Astrocyte (in vitro differentiated cells and primary cell): ENCODE measurements around the gene EYS. TPM values are rescaled to one million over a fixed set of nuclear protein-coding genes. Genes with fewer than 3 reads are reported as not detected.

Source experiments
- DNase-seq: peaks from one replicate; pipeline ENCODE4 v3.0.0-alpha.2; 2010; ENCODE audit warnings: low read depth
- FAIRE-seq: peaks from 2 replicates; lab custom pipeline; 2011; peaks lifted over from hg19 to GRCh38; lab: Jason Lieb, UNC
- H2AFZ ChIP-seq: 2 replicates; pipeline ENCODE4 v1.6.0; 2012; ENCODE audit warnings: low read depth, low read length, inconsistent platforms
- H3K27ac ChIP-seq: 2 replicates; pipeline ENCODE4 v1.5.1; 2011; ENCODE audit warnings: low read depth, low read length, inconsistent platforms
- H3K27me3 ChIP-seq: 2 replicates; pipeline ENCODE4 v1.6.0; 2011; ENCODE audit warnings: low read length, inconsistent platforms; ENCODE audit not compliant: insufficient read depth
- H3K36me3 ChIP-seq: 2 replicates; pipeline ENCODE4 v1.5.1; 2011; ENCODE audit warnings: low read length, inconsistent platforms; ENCODE audit not compliant: insufficient read depth
- H3K4me1 ChIP-seq: 2 replicates; pipeline ENCODE4 v1.5.1; 2011; ENCODE audit warnings: low read length, inconsistent platforms; ENCODE audit not compliant: insufficient read depth
- H3K4me2 ChIP-seq: 2 replicates; pipeline ENCODE4 v1.6.0; 2012; ENCODE audit warnings: low read length, inconsistent platforms
- H3K4me3 ChIP-seq: 2 replicates; pipeline ENCODE4 v1.5.1; 2011; ENCODE audit warnings: low read depth, mild to moderate bottlenecking, low read length, inconsistent platforms; ENCODE audit not compliant: insufficient read depth
- H3K79me2 ChIP-seq: 2 replicates; pipeline ENCODE4 v1.6.0; 2012; ENCODE audit warnings: mild to moderate bottlenecking, low read length, inconsistent platforms; ENCODE audit not compliant: insufficient read depth
- H3K9ac ChIP-seq: 2 replicates; pipeline ENCODE4 v1.6.0; 2012; ENCODE audit warnings: mild to moderate bottlenecking, low read length, inconsistent platforms
- H3K9me3 ChIP-seq: 2 replicates; pipeline ENCODE4 v1.5.1; 2012; ENCODE audit warnings: low read depth, mild to moderate bottlenecking, low read length, inconsistent platforms; ENCODE audit not compliant: insufficient read depth
- H4K20me1 ChIP-seq: 2 replicates; pipeline ENCODE4 v1.6.0; 2012; ENCODE audit warnings: low read length, inconsistent platforms; ENCODE audit not compliant: insufficient read depth
- H3K27ac Mint-ChIP-seq: one replicate; pipeline ENCODE4 v1.8.0; 2021; ENCODE audit warnings: mild to moderate bottlenecking, mixed read lengths; ENCODE audit not compliant: unreplicated experiment
- H3K27me3 Mint-ChIP-seq: one replicate; pipeline ENCODE4 v1.8.0; 2021; ENCODE audit warnings: low read depth, mixed read lengths; ENCODE audit not compliant: unreplicated experiment
- H3K36me3 Mint-ChIP-seq: one replicate; pipeline ENCODE4 v1.8.0; 2021; ENCODE audit warnings: low read depth, mixed read lengths; ENCODE audit not compliant: unreplicated experiment
- H3K4me1 Mint-ChIP-seq: one replicate; pipeline ENCODE4 v1.8.0; 2021; ENCODE audit warnings: low read depth, mixed read lengths; ENCODE audit not compliant: unreplicated experiment
- H3K4me3 Mint-ChIP-seq: one replicate; pipeline ENCODE4 v1.8.0; 2021; ENCODE audit warnings: mild to moderate bottlenecking, moderate library complexity, mixed read lengths; ENCODE audit not compliant: unreplicated experiment
- H3K9me3 Mint-ChIP-seq: one replicate; pipeline ENCODE4 v1.8.0; 2021; ENCODE audit warnings: mild to moderate bottlenecking, mixed read lengths; ENCODE audit not compliant: unreplicated experiment
- CTCF ChIP-seq: IDR thresholded peaks from 2 replicates; pipeline ENCODE4 v1.5.1; 2011; ENCODE audit warnings: low read depth, mild to moderate bottlenecking, inconsistent platforms, low read length, moderate library complexity; ENCODE audit not compliant: insufficient read depth
- EZH2 ChIP-seq: IDR thresholded peaks from 2 replicates; pipeline ENCODE4 v1.6.1; 2012; ENCODE audit warnings: mild to moderate bottlenecking, low read length, inconsistent platforms; ENCODE audit not compliant: insufficient read depth
- total RNA-seq: library from RNA; stranded (reverse); gene quantifications from 2 replicates; pipeline ENCODE4 v1.2.1, GENCODE V29; 2021

EYS gene
- total RNA-seq, 1 donor from 2014 or later = 0.16 TPM

- no peak for FAIRE-seq
- no peak overlapping the region for H3K9ac ChIP-seq
- H3K4me3 Mint-ChIP-seq = no peak overlapping the region
Observed at GRCh38 chr6:63864671-63865318, 1842.2 kb downstream of the EYS start.

DNA sequence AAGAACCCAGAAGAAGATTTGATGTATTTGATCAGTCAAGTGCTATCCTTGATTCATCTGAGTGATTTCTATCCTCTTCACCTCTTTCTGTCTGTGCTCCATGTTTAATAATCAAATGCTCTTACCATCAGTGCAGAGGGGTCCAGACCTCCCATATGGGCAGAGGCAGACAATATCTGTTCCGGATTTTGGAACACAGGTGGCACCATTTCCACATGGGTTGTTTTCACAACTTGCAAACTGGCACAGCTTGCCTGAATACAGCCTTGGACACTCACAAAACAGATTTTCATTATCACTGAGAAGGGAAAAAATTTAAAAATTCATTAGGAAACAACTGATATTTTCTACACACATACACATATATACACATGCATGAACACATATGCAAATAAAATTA, 1843.0 kb downstream of the EYS start:
- Histone ChIP-seq H3K27ac (no peak overlapping the region), H2AFZ (no peak overlapping the region), H3K27me3 (no peaks in the 10 kb centered on the region), H3K4me2 (no peak overlapping the region), H4K20me1 (no peaks in the 10 kb centered on the region), H3K4me3 (no peak overlapping the region), H3K79me2 (no peaks in the 10 kb centered on the region), H3K9ac (no peak overlapping the region), H3K36me3 (no peaks in the 10 kb centered on the region), H3K9me3 (no peaks in the 10 kb centered on the region), H3K4me1 (no peaks in the 10 kb centered on the region)
- no peak for FAIRE-seq
- Mint-ChIP-seq H3K27me3 (no peaks in the 10 kb centered on the region), H3K9me3 (no peaks in the 10 kb centered on the region), H3K4me1 (no peaks in the 10 kb centered on the region), H3K27ac (no peak overlapping the region), H3K36me3 (no peaks in the 10 kb centered on the region), H3K4me3 (no peak overlapping the region)
- TF ChIP-seq CTCF = no peak
- no peak for TF ChIP-seq EZH2
- no peak for DNase-seq

More at GRCh38 chr6:63864671-63865318, 1842.2 kb downstream of the EYS start:
- Histone ChIP-seq H3K79me2 (no peaks in the 10 kb centered on the region), H3K27ac (no peak overlapping the region), H2AFZ (no peak overlapping the region), H3K9me3 (no peaks in the 10 kb centered on the region), H3K36me3 (no peaks in the 10 kb centered on the region), H3K4me1 (no peaks in the 10 kb centered on the region), H3K27me3 (no peaks in the 10 kb centered on the region), H3K4me3 (no peak overlapping the region), H4K20me1 (no peaks in the 10 kb centered on the region), H3K4me2 (no peak overlapping the region)
- H3K27ac Mint-ChIP-seq = no peak overlapping the region
- no peak for DNase-seq
- no peaks in the 10 kb centered on the region for H3K27me3 Mint-ChIP-seq
- H3K36me3 Mint-ChIP-seq = no peaks in the 10 kb centered on the region
- no peak for TF ChIP-seq EZH2
- TF ChIP-seq CTCF = no peak
- no peaks in the 10 kb centered on the region for H3K9me3 Mint-ChIP-seq
- no peaks in the 10 kb centered on the region for H3K4me1 Mint-ChIP-seq

- no peaks in the 10 kb centered on the region for H3K36me3 Mint-ChIP-seq
- no peak for TF ChIP-seq EZH2
- TF ChIP-seq CTCF = no peak
- H3K27me3 Mint-ChIP-seq = no peaks in the 10 kb centered on the region
- H3K36me3 ChIP-seq = no peaks in the 10 kb centered on the region
- no peaks in the 10 kb centered on the region for H3K9me3 Mint-ChIP-seq
- no peak overlapping the region for H2AFZ ChIP-seq
- H3K79me2 ChIP-seq = no peaks in the 10 kb centered on the region
- no peak overlapping the region for H3K9ac ChIP-seq
- H3K4me1 ChIP-seq = no peaks in the 10 kb centered on the region
- H3K4me3 ChIP-seq = no peak overlapping the region
- H3K9me3 ChIP-seq = no peaks in the 10 kb centered on the region
- H3K4me2 ChIP-seq = no peak overlapping the region
- H4K20me1 ChIP-seq = no peaks in the 10 kb centered on the region
- no peaks in the 10 kb centered on the region for H3K27me3 ChIP-seq
- no peak overlapping the region for H3K4me3 Mint-ChIP-seq
- no peak for FAIRE-seq
- no peaks in the 10 kb centered on the region for H3K4me1 Mint-ChIP-seq
- no peak overlapping the region for H3K27ac Mint-ChIP-seq
- no peak for DNase-seq
- H3K27ac ChIP-seq = no peak overlapping the region
Observed at GRCh38 chr6:63862486-63863198, 1844.4 kb downstream of the EYS start.
